Activated T-cell treated with anti-CD3 and anti-CD28 coated beads, Interleukin-2, amount 50 U/mL, for 4 hours (primary cell): Measurements from ENCODE around the gene TCF15. TPM values are rescaled to one million over a fixed set of nuclear protein-coding genes. Genes with fewer than 3 reads are reported as not detected.
"Not testable (repeated sequence)": the region's sequence is repeated elsewhere in the genome, so short reads cannot be mapped to it uniquely, and the experiment has no call there.

Experiments
- ATAC-seq, 2 donors: fragments of 200-7000 bp; cut with Tn5 transposase; one replicate each; pipeline ENCODE4 v1.10.0; 2021
- DNase-seq: peaks from one replicate; pipeline ENCODE4 v3.0.0-alpha.2; 2020
- H3K27me3 Mint-ChIP-seq: one replicate; pipeline ENCODE4 v1.8.0; 2021; ENCODE audit warnings: low read depth, mixed read lengths
- H3K36me3 Mint-ChIP-seq: one replicate; pipeline ENCODE4 v1.8.0; 2022; ENCODE audit warnings: mixed read lengths; ENCODE audit not compliant: insufficient read depth
- H3K4me1 Mint-ChIP-seq: one replicate; pipeline ENCODE4 v1.8.0; 2021; ENCODE audit warnings: low read depth, mixed read lengths
- H3K4me3 Mint-ChIP-seq: one replicate; pipeline ENCODE4 v1.8.0; 2021; ENCODE audit warnings: mild to moderate bottlenecking, moderate library complexity, mixed read lengths
- H3K9me3 Mint-ChIP-seq: one replicate; pipeline ENCODE4 v1.8.0; 2021; ENCODE audit warnings: mixed read lengths
- total RNA-seq, 3 donors: library from RNA; stranded (reverse); gene quantifications; one replicate each; pipeline ENCODE4 v1.2.1, GENCODE V29; 2021

The TCF15 gene
- total RNA-seq, 3 donors from 2014 or later = 0.21 TPM; not detected in 2

- no peak overlapping the region for H3K4me3 Mint-ChIP-seq
- H3K9me3 Mint-ChIP-seq = no peaks in the 10 kb centered on the region
- H3K27me3 Mint-ChIP-seq = peaks cover 18% of the 10 kb centered on the region
- ATAC-seq = no peak
- DNase-seq = no peak
- peaks cover 21% of the 10 kb centered on the region for H3K4me1 Mint-ChIP-seq
- peaks cover 15% of the 10 kb centered on the region for H3K36me3 Mint-ChIP-seq
Measured at GRCh38 chr20:646868-647233, 36.7 kb upstream of the TCF15 start.

- DNase-seq (no peak), ATAC-seq (no peak)
- Mint-ChIP-seq H3K9me3 (no peaks in the 10 kb centered on the region), H3K27me3 (peaks cover 20% of the 10 kb centered on the region), H3K4me3 (no peak overlapping the region), H3K36me3 (peaks cover 15% of the 10 kb centered on the region), H3K4me1 (peaks cover 19% of the 10 kb centered on the region)
Measured at GRCh38 chr20:646107-646867, 36.2 kb upstream of the TCF15 start.

GRCh38 chr20:645318-646106 is 35.4 kb upstream of the TCF15 start:
- ATAC-seq (peak; percentile 82 to 88), DNase-seq (peak; percentile 55)
- no peaks in the 10 kb centered on the region for H3K9me3 Mint-ChIP-seq
- H3K4me3 Mint-ChIP-seq = no peak overlapping the region
- H3K4me1 Mint-ChIP-seq = peaks cover 17% of the 10 kb centered on the region
- peaks cover 24% of the 10 kb centered on the region for H3K27me3 Mint-ChIP-seq
- H3K36me3 Mint-ChIP-seq = peaks cover 15% of the 10 kb centered on the region

- Mint-ChIP-seq H3K27me3 (peaks cover 26% of the 10 kb centered on the region), H3K4me3 (no peak overlapping the region), H3K36me3 (peaks cover 10% of the 10 kb centered on the region), H3K4me1 (peaks cover 14% of the 10 kb centered on the region), H3K9me3 (no peaks in the 10 kb centered on the region)
- DNase-seq (no peak), ATAC-seq (no peak)
Measured at GRCh38 chr20:644692-645317, 34.7 kb upstream of the TCF15 start.

- no peaks in the 10 kb centered on the region for H3K9me3 Mint-ChIP-seq
- peaks cover 12% of the 10 kb centered on the region for H3K4me1 Mint-ChIP-seq
- DNase-seq (no peak), ATAC-seq (no peak)
- no peak overlapping the region for H3K4me3 Mint-ChIP-seq
- peaks cover 28% of the 10 kb centered on the region for H3K27me3 Mint-ChIP-seq
- H3K36me3 Mint-ChIP-seq = peaks cover 1% of the 10 kb centered on the region
Measured at GRCh38 chr20:642398-643174, 32.5 kb upstream of the TCF15 start.

GRCh38 chr20:642013-642397 is 31.9 kb upstream of the TCF15 start:
- peaks cover 12% of the 10 kb centered on the region for H3K4me1 Mint-ChIP-seq
- not testable (repeated sequence) for ATAC-seq, H3K9me3 Mint-ChIP-seq, H3K36me3 Mint-ChIP-seq, DNase-seq, H3K4me3 Mint-ChIP-seq
- H3K27me3 Mint-ChIP-seq = peaks cover 31% of the 10 kb centered on the region

GRCh38 chr20:641516-641875 is 31.4 kb upstream of the TCF15 start:
- ATAC-seq = no peak
- H3K4me3 Mint-ChIP-seq = no peak overlapping the region
- H3K36me3 Mint-ChIP-seq = no peaks in the 10 kb centered on the region
- no peak for DNase-seq
- H3K27me3 Mint-ChIP-seq = peaks cover 31% of the 10 kb centered on the region
- H3K9me3 Mint-ChIP-seq = no peaks in the 10 kb centered on the region
- peaks cover 12% of the 10 kb centered on the region for H3K4me1 Mint-ChIP-seq

GRCh38 chr20:640674-641515 is 30.8 kb upstream of the TCF15 start:
- no peak for ATAC-seq
- Mint-ChIP-seq H3K4me3 (no peak overlapping the region), H3K27me3 (peaks cover 33% of the 10 kb centered on the region), H3K36me3 (no peaks in the 10 kb centered on the region), H3K9me3 (no peaks in the 10 kb centered on the region), H3K4me1 (peaks cover 12% of the 10 kb centered on the region)
- DNase-seq = no peak

GRCh38 chr20:638579-638978 is 28.5 kb upstream of the TCF15 start:
- Mint-ChIP-seq H3K9me3 (no peaks in the 10 kb centered on the region), H3K36me3 (no peaks in the 10 kb centered on the region), H3K4me1 (peaks cover 8% of the 10 kb centered on the region), H3K4me3 (no peak overlapping the region), H3K27me3 (peaks cover 29% of the 10 kb centered on the region)
- DNase-seq (no peak), ATAC-seq (no peak)

- no peak overlapping the region for H3K4me3 Mint-ChIP-seq
- H3K9me3 Mint-ChIP-seq = no peaks in the 10 kb centered on the region
- ATAC-seq (no peak), DNase-seq (no peak)
- peaks cover 5% of the 10 kb centered on the region for H3K4me1 Mint-ChIP-seq
- H3K27me3 Mint-ChIP-seq = peaks cover 22% of the 10 kb centered on the region
- H3K36me3 Mint-ChIP-seq = no peaks in the 10 kb centered on the region
Measured at GRCh38 chr20:637559-637958, 27.4 kb upstream of the TCF15 start.

GRCh38 chr20:635893-636338 is 25.8 kb upstream of the TCF15 start:
- no peak for DNase-seq
- Mint-ChIP-seq H3K4me1 (no peaks in the 10 kb centered on the region), H3K4me3 (no peak overlapping the region), H3K36me3 (no peaks in the 10 kb centered on the region), H3K9me3 (no peaks in the 10 kb centered on the region), H3K27me3 (peaks cover 18% of the 10 kb centered on the region)
- no peak for ATAC-seq

GRCh38 chr20:635028-635892 is 25.2 kb upstream of the TCF15 start:
- H3K9me3 Mint-ChIP-seq = no peaks in the 10 kb centered on the region
- H3K27me3 Mint-ChIP-seq = peaks cover 21% of the 10 kb centered on the region
- H3K36me3 Mint-ChIP-seq = no peaks in the 10 kb centered on the region
- no peak overlapping the region for H3K4me3 Mint-ChIP-seq
- DNase-seq = no peak
- no peaks in the 10 kb centered on the region for H3K4me1 Mint-ChIP-seq
- no peak for ATAC-seq
